SK-N-SH (cell line): Measurements from ENCODE around the gene USP2.

Source experiments
- CTCF ChIP-seq: fragments of 200-600 bp; sonication (generic); IDR thresholded peaks from 2 replicates; pipeline ENCODE4 v1.6.1; 2017; ENCODE audit warnings: antibody characterized with exemption, mild to moderate bottlenecking, moderate library complexity
- EP300 ChIP-seq, 2 experiments: IDR thresholded peaks; 2 replicates each; pipeline versions ENCODE4 v1.4.0 to v1.6.1; 2012; ENCODE audit warnings: borderline replicate concordance in 1 of 2, low read depth in 1 of 2, low read length in 1 of 2
- EZH2phosphoT487 ChIP-seq: fragments of 200-600 bp; sonication (generic); IDR thresholded peaks from 2 replicates; pipeline ENCODE4 v1.6.1; 2017; ENCODE audit warnings: low read depth, mixed run types, mild to moderate bottlenecking, antibody characterized with exemption, moderate library complexity, borderline replicate concordance
- GABPA ChIP-seq: IDR thresholded peaks from 2 replicates; pipeline ENCODE4 v1.4.0; 2012; ENCODE audit warnings: low read depth, mild to moderate bottlenecking
- JUND ChIP-seq: IDR thresholded peaks from 2 replicates; pipeline ENCODE4 v1.4.0; 2012
- MXI1 ChIP-seq: IDR thresholded peaks from 2 replicates; pipeline ENCODE4 v1.6.1; 2012; ENCODE audit warnings: mild to moderate bottlenecking, low read depth, low read length, improper control_type of control experiment
- PBX3 ChIP-seq: IDR thresholded peaks from 2 replicates; pipeline ENCODE4; 2012
- RAD21 ChIP-seq: IDR thresholded peaks from 2 replicates; pipeline ENCODE4 v1.6.1; 2012; ENCODE audit warnings: mild to moderate bottlenecking, low read length
- RFX5 ChIP-seq: IDR thresholded peaks from 2 replicates; pipeline ENCODE4 v1.6.1; 2012; ENCODE audit warnings: mild to moderate bottlenecking, improper control_type of control experiment, low read length
- SMC3 ChIP-seq: IDR thresholded peaks from 2 replicates; pipeline ENCODE4 v1.6.1; 2012; ENCODE audit warnings: low read depth, low read length, improper control_type of control experiment
- YY1 ChIP-seq: IDR thresholded peaks from 2 replicates; pipeline ENCODE4 v1.4.0; 2012; ENCODE audit warnings: low read depth, mild to moderate bottlenecking
- ZBTB33 ChIP-seq: IDR thresholded peaks from 2 replicates; pipeline ENCODE4 v1.4.0; 2012; ENCODE audit warnings: low read depth, borderline replicate concordance
- TF ChIP-seq, protein P1 (sequence below): fragments of 150-350 bp; IDR thresholded peaks from 2 replicates; pipeline ENCODE4 v1.6.1; 2017; ENCODE audit warnings: antibody characterized with exemption, low read length, low read depth, borderline replicate concordance
- TF ChIP-seq, protein P2 (sequence below): IDR thresholded peaks from 2 replicates; pipeline ENCODE4 v1.4.0; 2012; ENCODE audit warnings: low read depth, borderline replicate concordance

DNA sequence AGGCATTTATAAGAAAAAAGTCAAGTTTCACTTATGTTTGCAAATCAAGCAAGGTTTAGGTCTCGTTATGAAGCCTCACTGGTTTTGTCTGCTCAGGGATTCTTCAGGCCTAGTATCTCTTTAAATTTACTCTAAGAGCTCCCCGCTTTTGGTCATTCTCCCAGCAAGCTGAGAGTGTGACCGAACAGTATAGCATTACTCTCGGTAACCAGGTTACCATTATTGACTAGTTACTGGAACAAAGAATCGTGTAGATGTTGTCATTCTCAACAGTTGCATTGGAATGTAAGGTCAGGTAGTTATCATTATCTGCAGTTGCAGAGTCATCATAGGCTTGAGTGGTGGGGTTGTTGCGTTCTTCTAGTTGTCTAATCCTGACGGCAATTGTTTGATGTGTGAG, 9.8 kb upstream of the USP2 start:
- TF ChIP-seq CTCF = no peak
- TF ChIP-seq SMC3 = no peak
- no peak for TF ChIP-seq RAD21
- TF ChIP-seq, protein P1, sequence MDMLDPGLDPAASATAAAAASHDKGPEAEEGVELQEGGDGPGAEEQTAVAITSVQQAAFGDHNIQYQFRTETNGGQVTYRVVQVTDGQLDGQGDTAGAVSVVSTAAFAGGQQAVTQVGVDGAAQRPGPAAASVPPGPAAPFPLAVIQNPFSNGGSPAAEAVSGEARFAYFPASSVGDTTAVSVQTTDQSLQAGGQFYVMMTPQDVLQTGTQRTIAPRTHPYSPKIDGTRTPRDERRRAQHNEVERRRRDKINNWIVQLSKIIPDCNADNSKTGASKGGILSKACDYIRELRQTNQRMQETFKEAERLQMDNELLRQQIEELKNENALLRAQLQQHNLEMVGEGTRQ = no peak
- no peak for TF ChIP-seq YY1
- TF ChIP-seq RFX5 = no peak
- no peak for TF ChIP-seq GABPA
- TF ChIP-seq PBX3 = no peak
- TF ChIP-seq ZBTB33 = no peak
- no peak for TF ChIP-seq JUND
- TF ChIP-seq, protein P2, sequence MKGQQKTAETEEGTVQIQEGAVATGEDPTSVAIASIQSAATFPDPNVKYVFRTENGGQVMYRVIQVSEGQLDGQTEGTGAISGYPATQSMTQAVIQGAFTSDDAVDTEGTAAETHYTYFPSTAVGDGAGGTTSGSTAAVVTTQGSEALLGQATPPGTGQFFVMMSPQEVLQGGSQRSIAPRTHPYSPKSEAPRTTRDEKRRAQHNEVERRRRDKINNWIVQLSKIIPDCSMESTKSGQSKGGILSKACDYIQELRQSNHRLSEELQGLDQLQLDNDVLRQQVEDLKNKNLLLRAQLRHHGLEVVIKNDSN = no peak
- no peak for TF ChIP-seq MXI1
- TF ChIP-seq EZH2phosphoT487 = no peak
- no peak for TF ChIP-seq EP300 (IDR thresholded peaks at IDR 0.05; ENCODE audit: borderline replicate concordance in 1 of 2, low read depth in 1 of 2, low read length in 1 of 2)
